Heart left ventricle (tissue), 13 donors: ENCODE data around the gene BORCS8.

ENCODE experiments used
- CTCF ChIP-seq, 12 donors: fragments of 200-600 bp; sonication (generic) in 4 of 12; IDR thresholded peaks; one replicate each; pipeline versions ENCODE4 v1.5.0 to v1.8.0; 2018 to 2022; ENCODE audit warnings: antibody characterized with exemption in 12 of 12, mild to moderate bottlenecking in 5 of 12
- POLR2A ChIP-seq, 2 donors: fragments of 450-650 bp; IDR thresholded peaks; one replicate each; pipeline ENCODE4 v1.6.1; 2017; ENCODE audit warnings: antibody characterized with exemption in 2 of 2, mild to moderate bottlenecking in 2 of 2, moderate library complexity in 2 of 2
- donor health status: ischemic (EF 13 %, LVEDD 7.1; RV severe dilation, severe dysfunction).
- donor health status: DM: no; HTN: yes; CAD: no.
- donor health status: DM: no; HTN: no; CAD: no.
- donor health status: ischemic (EF 25% LVEDD 6.9; RV normal size, moderate dysfunction).
- donor health status: ischemic (EF 25% LVEDD 5.7; RV mildly dilated, moderate dysfunction).
- donor health status: ischemic (EF 35%, LVEDD 5.7; RV mildly dilated, moderate dysfunction).
- donor health status: nonischemic (EF 11% LVEDD 7.7; RV severe dilation, severe dysfunction).
- donor health status: DM: yes; HTN: yes; CAD: no.
- donor health status: PGD.
- donor health status: ischemic (EF 29% LVEDD 5.4; RV normal size, mild dysfunction).
- donor health status: nonischemic (EF 23%, LVEDD 6.1; RV moderate dilation, normal function).

GRCh38 chr19:19229701-19230100 lies 37.7 kb upstream of the BORCS8 start:
- no peak for TF ChIP-seq CTCF (IDR thresholded peaks at IDR 0.05)
- no peak for TF ChIP-seq POLR2A (IDR thresholded peaks at IDR 0.05)
